NCI-H2107 (cell line): ENCODE data around the gene ZNF358.

Source experiments
- DNase-seq: peaks from one replicate; lab custom pipeline; 2025; lab: John Stamatoyannopoulos, UW

Gene ZNF358

GRCh38 chr19:7489609-7490044 is 26.3 kb upstream of the ZNF358 start:
- no peak for DNase-seq

GRCh38 chr19:7492142-7492541 is 23.8 kb upstream of the ZNF358 start:
- DNase-seq = no peak

GRCh38 chr19:7492558-7492957 is 23.3 kb upstream of the ZNF358 start:
- DNase-seq = no peak

- no peak for DNase-seq
Observed at GRCh38 chr19:7494416-7495098, 21.3 kb upstream of the ZNF358 start.

- no peak for DNase-seq
Observed at GRCh38 chr19:7497292-7497691, 18.6 kb upstream of the ZNF358 start.

GRCh38 chr19:7500811-7501450 is 15.0 kb upstream of the ZNF358 start:
- peak; percentile 48 for DNase-seq

- no peak for DNase-seq
Observed at GRCh38 chr19:7502552-7502951, 13.4 kb upstream of the ZNF358 start.

GRCh38 chr19:7504684-7505083 is 11.2 kb upstream of the ZNF358 start:
- DNase-seq = no peak

GRCh38 chr19:7505288-7505681 is 10.6 kb upstream of the ZNF358 start:
- DNase-seq = no peak

GRCh38 chr19:7505682-7506384 is 10.1 kb upstream of the ZNF358 start:
- no peak for DNase-seq

GRCh38 chr19:7506385-7507328 is 9.2 kb upstream of the ZNF358 start:
- DNase-seq = peak; percentile 38

- DNase-seq = no peak
Observed at GRCh38 chr19:7507884-7508283, 8.0 kb upstream of the ZNF358 start.

- DNase-seq = no peak
Observed at GRCh38 chr19:7509625-7510024, 6.3 kb upstream of the ZNF358 start.

GRCh38 chr19:7512400-7512851 is 3.5 kb upstream of the ZNF358 start:
- no peak for DNase-seq

- DNase-seq = no peak
Observed at GRCh38 chr19:7513809-7514642, 1.9 kb upstream of the ZNF358 start.

GRCh38 chr19:7515110-7515644 is 726 bp upstream of the ZNF358 start:
- no peak for DNase-seq

- no peak for DNase-seq
Observed at GRCh38 chr19:7516333-7516732, 430 bp downstream of the ZNF358 start.

- DNase-seq = no peak
Observed at GRCh38 chr19:7516878-7517277, 975 bp downstream of the ZNF358 start.

- no peak for DNase-seq
Observed at GRCh38 chr19:7519361-7520130, 3.6 kb downstream of the ZNF358 start.
